SK-N-SH treated with all-trans-retinoic acid at 6 μM for 48 hours (cell line): ENCODE measurements around the gene HTT-AS.

ENCODE experiments used
- ATAC-seq: fragments of 200-7000 bp; cut with Tn5 transposase; 3 replicates; pipeline ENCODE4 v1.9.1; 2020; ENCODE audit warnings: mild to moderate bottlenecking, moderate library complexity
- ARNTL ChIP-seq: fragments of 450-650 bp; formaldehyde crosslinking; IDR thresholded peaks from 2 replicates; pipeline ENCODE4 v1.5.0; 2020; ENCODE audit warnings: low read depth, mild to moderate bottlenecking, moderate library complexity, borderline replicate concordance
- BACH2 ChIP-seq: fragments of 250-450 bp; sonication (Bioruptor Pico); IDR thresholded peaks from 2 replicates; pipeline ENCODE4 v1.9.0; 2021; ENCODE audit warnings: mild to moderate bottlenecking, borderline replicate concordance
- CREB5 ChIP-seq: fragments of 250-450 bp; sonication (Bioruptor Pico); IDR thresholded peaks from 2 replicates; pipeline ENCODE4 v1.5.1; 2020; ENCODE audit warnings: low read depth, mild to moderate bottlenecking, moderate library complexity
- ESRRG ChIP-seq: fragments of 250-450 bp; sonication (Bioruptor Pico); IDR thresholded peaks from 2 replicates; pipeline ENCODE4 v1.6.1; 2021; ENCODE audit warnings: mild to moderate bottlenecking
- PPARA ChIP-seq: fragments of 250-450 bp; sonication (Bioruptor Pico); IDR thresholded peaks from 2 replicates; pipeline ENCODE4 v1.5.0; 2020; ENCODE audit warnings: mild to moderate bottlenecking, borderline replicate concordance
- TOX ChIP-seq: fragments of 250-450 bp; sonication (Bioruptor Pico); IDR thresholded peaks from 2 replicates; pipeline ENCODE4 v1.8.0; 2021; ENCODE audit warnings: mild to moderate bottlenecking, moderate library complexity, borderline replicate concordance
- ZFP3 ChIP-seq: fragments of 250-450 bp; sonication (Bioruptor Pico); IDR thresholded peaks from 2 replicates; pipeline ENCODE4 v1.5.0; 2020; ENCODE audit warnings: mild to moderate bottlenecking, moderate library complexity
- ZFP30 ChIP-seq: fragments of 450-650 bp; formaldehyde crosslinking; IDR thresholded peaks from 2 replicates; pipeline ENCODE4 v1.5.0; 2022; ENCODE audit warnings: mild to moderate bottlenecking, moderate library complexity
- ZNF565 ChIP-seq: fragments of 450-650 bp; formaldehyde crosslinking; conservative IDR thresholded peaks from 2 replicates; pipeline ENCODE4 v1.5.0; 2020; ENCODE audit warnings: low read depth, mild to moderate bottlenecking, moderate library complexity
- ZNF70 ChIP-seq: fragments of 450-650 bp; formaldehyde crosslinking; IDR thresholded peaks from 2 replicates; pipeline ENCODE4 v1.5.0; 2020; ENCODE audit warnings: mild to moderate bottlenecking, moderate library complexity
- TF ChIP-seq, protein P1 (sequence below): fragments of 250-450 bp; sonication (Bioruptor Pico); IDR thresholded peaks from 2 replicates; pipeline ENCODE4 v1.8.0; 2020; ENCODE audit warnings: mild to moderate bottlenecking, moderate library complexity, borderline replicate concordance
- TF ChIP-seq, protein P2 (sequence below): fragments of 250-450 bp; sonication (Bioruptor Pico); IDR thresholded peaks from 2 replicates; pipeline ENCODE4 v1.5.1; 2021; ENCODE audit warnings: mild to moderate bottlenecking, moderate library complexity
- TF ChIP-seq, protein P3 (sequence below): fragments of 250-450 bp; sonication (Bioruptor Pico); IDR thresholded peaks from 2 replicates; pipeline ENCODE4 v1.8.0; 2021; ENCODE audit warnings: low read depth, mild to moderate bottlenecking, moderate library complexity, borderline replicate concordance

Gene HTT-AS

GRCh38 chr4:3074846-3075651 is 711 bp upstream of the HTT-AS start:
- TF ChIP-seq PPARA (CRISPR knock-in tag) (no peak), TOX (no peak)
- TF ChIP-seq, protein P1, sequence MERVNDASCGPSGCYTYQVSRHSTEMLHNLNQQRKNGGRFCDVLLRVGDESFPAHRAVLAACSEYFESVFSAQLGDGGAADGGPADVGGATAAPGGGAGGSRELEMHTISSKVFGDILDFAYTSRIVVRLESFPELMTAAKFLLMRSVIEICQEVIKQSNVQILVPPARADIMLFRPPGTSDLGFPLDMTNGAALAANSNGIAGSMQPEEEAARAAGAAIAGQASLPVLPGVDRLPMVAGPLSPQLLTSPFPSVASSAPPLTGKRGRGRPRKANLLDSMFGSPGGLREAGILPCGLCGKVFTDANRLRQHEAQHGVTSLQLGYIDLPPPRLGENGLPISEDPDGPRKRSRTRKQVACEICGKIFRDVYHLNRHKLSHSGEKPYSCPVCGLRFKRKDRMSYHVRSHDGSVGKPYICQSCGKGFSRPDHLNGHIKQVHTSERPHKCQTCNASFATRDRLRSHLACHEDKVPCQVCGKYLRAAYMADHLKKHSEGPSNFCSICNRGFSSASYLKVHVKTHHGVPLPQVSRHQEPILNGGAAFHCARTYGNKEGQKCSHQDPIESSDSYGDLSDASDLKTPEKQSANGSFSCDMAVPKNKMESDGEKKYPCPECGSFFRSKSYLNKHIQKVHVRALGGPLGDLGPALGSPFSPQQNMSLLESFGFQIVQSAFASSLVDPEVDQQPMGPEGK (CRISPR knock-in tag): peak; percentile 25; the same call in 1 of the 2 replicates
- peak; percentile 37 for ATAC-seq

DNA sequence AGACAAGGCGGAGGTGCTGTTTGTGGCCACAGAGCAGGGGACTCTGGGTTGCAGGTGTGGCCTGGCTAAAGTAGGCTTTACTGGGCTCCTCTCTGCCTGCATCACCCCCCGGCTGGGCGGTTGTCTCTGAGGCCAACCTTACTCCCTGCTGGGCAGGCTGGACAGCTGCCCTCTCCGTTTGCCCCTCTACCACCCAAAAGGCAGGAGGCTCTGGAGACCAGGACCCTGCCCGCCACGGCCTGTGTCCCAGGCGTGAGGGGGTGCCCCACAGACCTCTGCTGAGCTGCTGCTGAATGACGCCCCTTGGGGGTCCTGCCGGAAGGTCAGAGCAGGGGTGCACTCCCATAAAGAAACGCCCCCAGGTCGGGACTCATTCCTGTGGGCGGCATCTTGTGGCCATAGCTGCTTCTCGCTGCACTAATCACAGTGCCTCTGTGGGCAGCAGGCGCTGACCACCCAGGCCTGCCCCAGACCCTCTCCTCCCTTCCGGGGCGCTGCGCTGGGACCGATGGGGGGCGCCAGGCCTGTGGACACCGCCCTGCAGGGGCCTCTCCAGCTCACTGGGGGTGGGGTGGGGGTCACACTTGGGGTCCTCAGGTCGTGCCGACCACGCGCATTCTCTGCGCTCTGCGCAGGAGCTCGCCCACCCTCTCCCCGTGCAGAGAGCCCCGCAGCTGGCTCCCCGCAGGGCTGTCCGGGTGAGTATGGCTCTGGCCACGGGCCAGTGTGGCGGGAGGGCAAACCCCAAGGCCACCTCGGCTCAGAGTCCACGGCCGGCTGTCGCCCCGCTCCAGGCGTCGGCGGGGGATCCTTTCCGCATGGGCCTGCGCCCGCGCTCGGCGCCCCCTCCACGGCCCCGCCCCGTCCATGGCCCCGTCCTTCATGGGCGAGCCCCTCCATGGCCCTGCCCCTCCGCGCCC is 920 bp downstream of the HTT-AS start:
- TF ChIP-seq ESRRG: no peak
- TF ChIP-seq PPARA (CRISPR knock-in tag): no peak
- TF ChIP-seq, protein P2, sequence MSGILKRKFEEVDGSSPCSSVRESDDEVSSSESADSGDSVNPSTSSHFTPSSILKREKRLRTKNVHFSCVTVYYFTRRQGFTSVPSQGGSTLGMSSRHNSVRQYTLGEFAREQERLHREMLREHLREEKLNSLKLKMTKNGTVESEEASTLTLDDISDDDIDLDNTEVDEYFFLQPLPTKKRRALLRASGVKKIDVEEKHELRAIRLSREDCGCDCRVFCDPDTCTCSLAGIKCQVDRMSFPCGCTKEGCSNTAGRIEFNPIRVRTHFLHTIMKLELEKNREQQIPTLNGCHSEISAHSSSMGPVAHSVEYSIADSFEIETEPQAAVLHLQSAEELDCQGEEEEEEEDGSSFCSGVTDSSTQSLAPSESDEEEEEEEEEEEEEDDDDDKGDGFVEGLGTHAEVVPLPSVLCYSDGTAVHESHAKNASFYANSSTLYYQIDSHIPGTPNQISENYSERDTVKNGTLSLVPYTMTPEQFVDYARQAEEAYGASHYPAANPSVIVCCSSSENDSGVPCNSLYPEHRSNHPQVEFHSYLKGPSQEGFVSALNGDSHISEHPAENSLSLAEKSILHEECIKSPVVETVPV (CRISPR knock-in tag): no peak
- TF ChIP-seq, protein P3, sequence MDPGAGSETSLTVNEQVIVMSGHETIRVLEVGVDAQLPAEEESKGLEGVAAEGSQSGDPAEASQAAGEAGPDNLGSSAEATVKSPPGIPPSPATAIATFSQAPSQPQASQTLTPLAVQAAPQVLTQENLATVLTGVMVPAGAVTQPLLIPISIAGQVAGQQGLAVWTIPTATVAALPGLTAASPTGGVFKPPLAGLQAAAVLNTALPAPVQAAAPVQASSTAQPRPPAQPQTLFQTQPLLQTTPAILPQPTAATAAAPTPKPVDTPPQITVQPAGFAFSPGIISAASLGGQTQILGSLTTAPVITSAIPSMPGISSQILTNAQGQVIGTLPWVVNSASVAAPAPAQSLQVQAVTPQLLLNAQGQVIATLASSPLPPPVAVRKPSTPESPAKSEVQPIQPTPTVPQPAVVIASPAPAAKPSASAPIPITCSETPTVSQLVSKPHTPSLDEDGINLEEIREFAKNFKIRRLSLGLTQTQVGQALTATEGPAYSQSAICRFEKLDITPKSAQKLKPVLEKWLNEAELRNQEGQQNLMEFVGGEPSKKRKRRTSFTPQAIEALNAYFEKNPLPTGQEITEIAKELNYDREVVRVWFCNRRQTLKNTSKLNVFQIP (CRISPR knock-in tag): no peak
- no peak for TF ChIP-seq ZFP30 (CRISPR knock-in tag)
- ATAC-seq: peak; percentile 77

DNA sequence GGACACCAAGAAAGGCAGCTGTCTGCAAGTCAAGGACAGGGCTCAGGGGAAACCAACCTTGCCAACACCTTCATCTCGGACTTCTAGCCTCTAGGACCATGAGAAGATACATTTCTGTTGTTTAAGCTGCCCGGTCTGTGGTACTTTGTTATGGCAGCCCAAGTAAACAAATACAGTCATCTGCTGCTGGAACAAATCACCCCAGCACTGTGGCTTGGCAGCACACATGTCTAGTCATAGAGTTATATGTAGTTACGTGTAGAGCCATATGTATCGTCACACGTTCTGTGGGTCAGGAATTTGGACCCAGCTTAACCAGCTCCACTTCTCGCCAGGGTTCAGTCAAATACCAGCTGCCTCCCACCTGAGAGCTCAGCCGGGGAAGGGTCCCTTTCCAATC is 2.5 kb downstream of the HTT-AS start:
- ATAC-seq: no peak
- TF ChIP-seq, protein P2 (CRISPR knock-in tag): no peak
- TF ChIP-seq CREB5 (no peak), ZFP3 (CRISPR knock-in tag) (no peak), TOX (no peak), ZNF565 (CRISPR knock-in tag) (no peak)
- TF ChIP-seq, protein P3 (CRISPR knock-in tag): no peak

- no peak for TF ChIP-seq ARNTL (CRISPR knock-in tag)
- no peak for TF ChIP-seq ESRRG
- TF ChIP-seq BACH2 (CRISPR knock-in tag): no peak
- TF ChIP-seq CREB5: no peak
- no peak for TF ChIP-seq ZNF70 (CRISPR knock-in tag)
- no peak for ATAC-seq
These were observed 3.4 kb downstream of the HTT-AS start for GRCh38 chr4:3070709-3071500.
